HEK293T (cell line): ENCODE results near the gene RNF214.

ENCODE experiments used
- ARNT ChIP-seq: fragments of 450-650 bp; IDR thresholded peaks from 2 replicates; pipeline ENCODE4 v1.6.1; 2017; ENCODE audit warnings: mild to moderate bottlenecking
- BHLHE40 ChIP-seq: fragments of 450-650 bp; IDR thresholded peaks from 2 replicates; pipeline ENCODE4 v1.6.1; 2016; ENCODE audit warnings: mild to moderate bottlenecking, moderate library complexity, borderline replicate concordance
- CTBP1 ChIP-seq: fragments of 450-650 bp; IDR thresholded peaks from 2 replicates; pipeline ENCODE4 v1.6.1; 2016; ENCODE audit warnings: borderline replicate concordance
- ELF4 ChIP-seq: fragments of 450-650 bp; IDR thresholded peaks from 2 replicates; pipeline ENCODE4 v1.6.1; 2017; ENCODE audit warnings: antibody characterized with exemption
- FOXA1 ChIP-seq: fragments of 450-650 bp; IDR thresholded peaks from 2 replicates; pipeline ENCODE4 v1.6.1; 2016; ENCODE audit warnings: mild to moderate bottlenecking
- FOXK2 ChIP-seq: fragments of 450-650 bp; IDR thresholded peaks from 2 replicates; pipeline ENCODE4 v1.6.1; 2016; ENCODE audit warnings: mild to moderate bottlenecking
- FOXM1 ChIP-seq: fragments of 450-650 bp; IDR thresholded peaks from 2 replicates; pipeline ENCODE4 v1.6.1; 2017; ENCODE audit warnings: mild to moderate bottlenecking, borderline replicate concordance
- LEF1 ChIP-seq: fragments of 450-650 bp; IDR thresholded peaks from 2 replicates; pipeline ENCODE4 v1.6.1; 2017; ENCODE audit warnings: mild to moderate bottlenecking, borderline replicate concordance
- NFRKB ChIP-seq: fragments of 450-650 bp; IDR thresholded peaks from 2 replicates; pipeline ENCODE4 v1.6.1; 2016; ENCODE audit warnings: mild to moderate bottlenecking, moderate library complexity
- PKNOX1 ChIP-seq: fragments of 450-650 bp; IDR thresholded peaks from 2 replicates; pipeline ENCODE4 v1.6.1; 2016
- SP1 ChIP-seq: fragments of 450-650 bp; IDR thresholded peaks from 2 replicates; pipeline ENCODE4 v1.6.1; 2017
- SUZ12 ChIP-seq: fragments of 450-650 bp; IDR thresholded peaks from 2 replicates; pipeline ENCODE4 v1.6.1; 2016; ENCODE audit warnings: mild to moderate bottlenecking
- TARDBP ChIP-seq: fragments of 450-650 bp; IDR thresholded peaks from 2 replicates; pipeline ENCODE4 v1.6.1; 2016
- ZNF384 ChIP-seq: fragments of 450-650 bp; IDR thresholded peaks from 2 replicates; pipeline ENCODE4 v1.6.1; 2016

GRCh38 chr11:117200813-117201657, 31.4 kb upstream of the RNF214 start:
- TF ChIP-seq ELF4 (no peak), FOXM1 (no peak), LEF1 (no peak), SUZ12 (no peak), BHLHE40 (no peak), TARDBP (no peak), FOXA1 (no peak), PKNOX1 (no peak), CTBP1 (no peak), SP1 (no peak), ARNT (no peak), NFRKB (no peak), FOXK2 (no peak), ZNF384 (no peak)
